Esophagus muscularis mucosa (tissue), 4 donors: ENCODE data around the gene MAML3. TPM values are rescaled to one million over a fixed set of nuclear protein-coding genes. Genes with fewer than 3 reads are reported as not detected.
A peak's percentile ranks its signal among the peaks of the same experiment; 100 is the strongest.

Experiments used
- DNase-seq: peaks from one replicate; pipeline ENCODE4 v3.0.0-alpha.2; 2017; ENCODE audit errors: extremely low spot score
- H3K27ac ChIP-seq, 4 donors: fragments of 200-600 bp; sonication (generic); replicated peaks in 1 of 4; 1 replicate in 3 of 4; 2 replicates in 1 of 4; pipeline ENCODE4 v1.5.1; 2016 to 2019; ENCODE audit warnings: mild to moderate bottlenecking in 1 of 4
- H3K27me3 ChIP-seq, 4 donors: fragments of 200-600 bp; sonication (generic); one replicate each; pipeline versions ENCODE4 v1.5.1 to v1.6.0; 2016 to 2019
- H3K36me3 ChIP-seq, 4 donors: fragments of 200-600 bp; sonication (generic); one replicate each; pipeline ENCODE4 v1.5.1; 2016 to 2019
- H3K4me1 ChIP-seq, 4 donors: fragments of 200-600 bp; sonication (generic); one replicate each; pipeline ENCODE4 v1.5.1; 2016 to 2019
- H3K4me3 ChIP-seq, 4 donors: fragments of 200-600 bp; sonication (generic); 1 replicate in 2 of 4; 2 replicates in 2 of 4; pipeline ENCODE4 v1.5.1; 2016 to 2019; ENCODE audit warnings: mild to moderate bottlenecking in 4 of 4, moderate library complexity in 1 of 4
- H3K9me3 ChIP-seq, 4 donors: fragments of 200-600 bp; sonication (generic); 1 replicate in 3 of 4; 2 replicates in 1 of 4; pipeline ENCODE4 v1.5.1; 2016 to 2019
- CTCF ChIP-seq, 3 experiments: fragments of 200-600 bp in 2 of 3; fragments of 450-650 bp in 1 of 3; sonication (generic) in 2 of 3; IDR thresholded peaks; one replicate each; pipeline ENCODE4 v1.5.1; 2017 to 2019; ENCODE audit warnings: antibody characterized with exemption in 3 of 3, mild to moderate bottlenecking in 2 of 3, moderate library complexity in 1 of 3
- EP300 ChIP-seq: sonication (generic); formaldehyde crosslinking; IDR thresholded peaks from one replicate; pipeline ENCODE4 v1.6.1; 2017; ENCODE audit warnings: antibody characterized with exemption
- POLR2A ChIP-seq: fragments of 450-650 bp; IDR thresholded peaks from one replicate; pipeline ENCODE4 v1.6.1; 2017; ENCODE audit warnings: antibody characterized with exemption, moderate library complexity, mild to moderate bottlenecking, low read depth
- POLR2AphosphoS5 ChIP-seq, 2 donors: sonication (generic); formaldehyde crosslinking; IDR thresholded peaks; one replicate each; pipeline ENCODE4 v1.6.1; 2017; ENCODE audit warnings: antibody characterized with exemption in 2 of 2
- WGBS: methylation state at CpG from one replicate; pipeline ENCODE4 v1.1.5; 2018; 5-methylcytosine and 5-hydroxymethylcytosine counted together
- intact Hi-C: fragments of 100-400 bp; cut with DNase I; formaldehyde crosslinking; loops from one replicate; pipeline ENCODE4 v1.15.1; 2023
- total RNA-seq, 4 donors: library from RNA; depleted of rRNA; stranded (reverse); fragments of >200 nt; gene quantifications; one replicate each; pipeline versions ENCODE4 v1.1.0 to v1.2.1, GENCODE V29; 2016

The MAML3 gene
- total RNA-seq, 4 donors from 2014 or later = 5.0 to 8.7 (median 7.1) TPM

- no peak overlapping the region for H3K4me3 ChIP-seq
- no peaks in the 10 kb centered on the region for H3K27me3 ChIP-seq
- TF ChIP-seq POLR2A = no peak
- no peak for TF ChIP-seq CTCF (IDR thresholded peaks at IDR 0.05)
- TF ChIP-seq POLR2AphosphoS5 (IDR thresholded peaks at IDR 0.05) = no peak
- no peak for TF ChIP-seq EP300
- no peak for DNase-seq
- 93% methylated on average over 5 of the region's 5 CpGs for WGBS
- peaks cover 0 to 9% (median 2%) of the 10 kb centered on the region in 4 donors for H3K4me1 ChIP-seq
- intact Hi-C loops = no loop called here
- no peak overlapping the region for H3K27ac ChIP-seq
- H3K36me3 ChIP-seq = no peaks in the 10 kb centered on the region
- H3K9me3 ChIP-seq = no peaks in the 10 kb centered on the region
Measured at GRCh38 chr4:139823746-139824145, 330.2 kb downstream of the MAML3 start.

GRCh38 chr4:139823345-139823744 is 330.6 kb downstream of the MAML3 start:
- intact Hi-C loops = no loop called here
- TF ChIP-seq CTCF (IDR thresholded peaks at IDR 0.05) (no peak), POLR2A (no peak), POLR2AphosphoS5 (IDR thresholded peaks at IDR 0.05) (no peak), EP300 (no peak)
- Histone ChIP-seq H3K27ac (no peak overlapping the region), H3K4me3 (no peak overlapping the region), H3K4me1 (peaks cover 0 to 9% (median 2%) of the 10 kb centered on the region in 4 donors), H3K36me3 (no peaks in the 10 kb centered on the region), H3K9me3 (no peaks in the 10 kb centered on the region), H3K27me3 (no peaks in the 10 kb centered on the region)
- 96% methylated on average over 4 of the region's 4 CpGs for WGBS
- no peak for DNase-seq

GRCh38 chr4:139822391-139822790 is 331.6 kb downstream of the MAML3 start:
- Histone ChIP-seq H3K27me3 (no peaks in the 10 kb centered on the region), H3K4me3 (no peak overlapping the region), H3K4me1 (peaks cover 0 to 10% (median 5%) of the 10 kb centered on the region in 4 donors), H3K9me3 (no peaks in the 10 kb centered on the region), H3K27ac (no peak overlapping the region), H3K36me3 (no peaks in the 10 kb centered on the region)
- TF ChIP-seq POLR2AphosphoS5 (IDR thresholded peaks at IDR 0.05) = no peak
- TF ChIP-seq POLR2A = no peak
- no peak for TF ChIP-seq EP300
- TF ChIP-seq CTCF (IDR thresholded peaks at IDR 0.05) = no peak
- 93% methylated on average over 4 of the region's 4 CpGs for WGBS
- DNase-seq = no peak
- intact Hi-C loops = no loop called here

DNA sequence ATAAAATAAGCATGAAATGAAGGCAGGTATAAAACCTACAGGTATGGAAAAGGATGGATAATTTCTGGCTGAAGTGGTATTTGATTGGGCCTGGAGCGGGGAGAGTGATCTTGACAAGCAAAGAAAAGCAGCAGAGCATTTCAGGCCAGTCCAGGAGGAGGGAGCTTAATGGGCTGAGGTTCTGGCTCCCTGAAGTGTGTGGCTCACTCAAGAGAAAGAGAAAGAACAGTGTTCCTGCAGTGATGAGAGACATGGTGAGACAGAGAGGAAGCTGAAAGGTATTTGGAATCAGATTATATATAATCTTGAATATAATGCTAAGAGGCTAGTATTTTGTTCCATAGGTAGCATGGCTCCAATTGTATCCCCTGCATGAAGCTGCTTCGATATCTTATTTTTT is 334.9 kb downstream of the MAML3 start:
- Histone ChIP-seq H3K27ac (no peak overlapping the region), H3K36me3 (no peaks in the 10 kb centered on the region), H3K4me3 (no peak overlapping the region), H3K9me3 (no peaks in the 10 kb centered on the region), H3K27me3 (no peaks in the 10 kb centered on the region), H3K4me1 (peaks cover 23 to 31% (median 25%) of the 10 kb centered on the region in 4 donors)
- intact Hi-C loops = no loop called here
- TF ChIP-seq POLR2AphosphoS5 (IDR thresholded peaks at IDR 0.05) (no peak), POLR2A (no peak), EP300 (no peak), CTCF (IDR thresholded peaks at IDR 0.05) (no peak)
- WGBS = 90% methylated on average over 2 of the region's 2 CpGs
- DNase-seq = peak; percentile 12
